HG02870 (cell line): ENCODE data around the gene FXYD3.
"Not testable (repeated sequence)": the region's sequence is repeated elsewhere in the genome, so short reads cannot be mapped to it uniquely, and the experiment has no call there.

Experiments
- ATAC-seq: cut with Tn5 transposase; IDR thresholded peaks from one replicate; pipeline ENCODE4 v1.9.1; 2021; ENCODE audit warnings: mild to moderate bottlenecking, moderate library complexity; ENCODE audit not compliant: unreplicated experiment

Gene FXYD3

GRCh38 chr19:35123573-35123972, 8.0 kb downstream of the FXYD3 start:
- ATAC-seq = no peak

DNA sequence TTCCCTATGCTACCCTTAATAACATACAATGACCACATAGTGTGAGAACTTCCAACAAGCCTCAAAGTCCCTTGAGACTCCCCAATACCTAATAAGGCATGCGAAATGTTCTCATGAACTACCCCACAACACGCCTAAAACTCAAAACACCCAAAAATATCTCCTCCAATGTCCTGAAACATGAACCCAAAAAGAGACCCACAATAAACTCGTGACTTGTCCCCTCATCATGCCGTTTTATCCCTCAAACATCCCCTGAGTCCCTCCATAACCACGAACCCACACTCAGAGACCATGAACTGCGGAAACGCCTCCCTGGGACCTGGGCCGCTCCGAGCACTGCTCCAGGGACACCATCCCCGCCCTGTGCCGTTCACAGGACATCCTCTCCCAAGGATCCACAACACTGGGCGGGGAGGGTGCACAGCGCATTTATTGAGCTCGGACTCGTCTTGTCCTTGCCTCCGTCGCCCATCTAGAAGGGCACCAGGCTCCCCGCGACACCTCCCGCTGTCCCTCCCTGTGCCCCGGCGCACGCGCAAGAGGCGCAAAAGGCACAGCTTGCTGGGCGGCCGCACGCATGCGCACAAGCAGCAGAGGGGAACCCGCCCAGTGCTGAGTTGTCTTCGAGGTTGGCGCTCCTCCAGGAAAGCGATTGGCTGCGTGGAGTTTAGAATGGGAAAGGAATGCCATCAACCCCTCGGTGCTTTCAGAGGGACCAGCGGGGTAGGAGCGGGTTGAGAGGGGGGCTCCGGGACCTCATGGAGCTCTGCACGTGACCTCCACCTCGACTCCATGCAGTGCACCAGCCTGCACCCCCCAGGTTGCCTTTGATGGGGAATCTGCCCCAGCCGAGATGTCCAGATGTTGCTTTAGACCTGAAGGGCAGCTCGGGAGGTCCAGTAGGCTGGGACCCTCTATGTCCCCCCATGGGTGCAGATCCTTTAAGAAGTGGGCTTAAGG, 8.8 kb downstream of the FXYD3 start:
- ATAC-seq = peak; percentile 83

- ATAC-seq = no peak
Measured at GRCh38 chr19:35125270-35125717, 9.7 kb downstream of the FXYD3 start.

- ATAC-seq = no peak
Measured at GRCh38 chr19:35125749-35126623, 10.4 kb downstream of the FXYD3 start.

GRCh38 chr19:35126624-35126959, 11.0 kb downstream of the FXYD3 start:
- ATAC-seq = no peak

GRCh38 chr19:35127871-35128270, 12.2 kb downstream of the FXYD3 start:
- no peak for ATAC-seq

DNA sequence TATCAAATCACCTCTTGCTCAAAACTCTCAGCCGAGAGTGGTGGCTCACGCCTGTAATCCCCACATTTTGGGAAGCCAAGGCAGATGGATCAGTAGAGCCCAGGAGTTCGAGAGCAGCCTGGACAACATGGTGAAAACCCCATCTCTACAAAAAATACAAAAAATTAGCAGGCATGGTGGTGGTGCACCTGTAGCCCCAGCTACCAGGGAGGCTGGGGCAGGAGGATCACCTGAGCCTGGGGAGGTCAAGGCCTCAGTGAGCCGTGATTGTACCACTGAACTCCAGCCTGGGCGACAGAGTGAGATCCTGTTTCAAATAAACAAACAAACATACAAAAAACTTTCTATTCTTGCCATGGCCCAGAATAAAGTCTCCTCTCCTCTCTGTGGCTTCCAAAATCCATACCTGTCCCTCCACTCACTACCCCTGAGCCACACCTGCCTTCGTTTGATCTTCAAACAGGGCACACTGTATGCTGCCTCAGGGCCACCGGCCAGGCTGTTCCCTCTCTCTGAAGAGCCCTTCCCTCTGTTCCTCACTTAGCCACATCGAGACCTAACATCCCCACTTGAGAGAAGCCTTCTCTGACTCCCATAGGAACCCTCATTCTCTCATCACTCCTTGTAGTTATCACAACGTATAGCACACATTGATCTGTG, 12.9 kb downstream of the FXYD3 start:
- ATAC-seq = no peak

DNA sequence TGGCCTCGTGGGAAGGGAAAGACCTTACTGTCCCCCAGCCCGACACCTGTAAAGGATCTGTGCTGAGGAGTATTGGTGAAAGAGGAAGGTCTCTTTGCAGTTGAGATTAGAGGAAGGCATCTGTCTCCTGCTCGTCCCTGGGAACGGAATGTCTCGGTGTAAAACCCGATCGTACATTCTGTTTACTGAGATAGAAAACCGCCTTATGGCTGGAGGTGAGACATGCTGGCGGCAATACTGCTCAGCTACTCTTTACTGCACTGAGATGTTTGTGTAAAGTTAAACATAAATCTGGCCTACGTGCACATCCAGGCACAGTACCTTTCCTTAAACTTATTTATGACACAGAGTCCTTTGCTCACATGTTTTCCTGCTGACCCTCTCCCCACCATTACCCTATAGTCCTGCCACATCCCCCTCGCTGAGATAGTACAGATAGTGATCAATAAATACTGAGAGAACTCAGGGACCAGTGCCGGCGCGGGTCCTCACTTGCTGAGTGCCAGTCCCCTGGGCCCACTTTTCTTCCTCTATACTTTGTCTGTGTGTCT, 14.2 kb downstream of the FXYD3 start:
- not testable (repeated sequence) for ATAC-seq

- no peak for ATAC-seq
Measured at GRCh38 chr19:35130761-35131720, 15.4 kb downstream of the FXYD3 start.

GRCh38 chr19:35132254-35132653, 16.6 kb downstream of the FXYD3 start:
- ATAC-seq = no peak

DNA sequence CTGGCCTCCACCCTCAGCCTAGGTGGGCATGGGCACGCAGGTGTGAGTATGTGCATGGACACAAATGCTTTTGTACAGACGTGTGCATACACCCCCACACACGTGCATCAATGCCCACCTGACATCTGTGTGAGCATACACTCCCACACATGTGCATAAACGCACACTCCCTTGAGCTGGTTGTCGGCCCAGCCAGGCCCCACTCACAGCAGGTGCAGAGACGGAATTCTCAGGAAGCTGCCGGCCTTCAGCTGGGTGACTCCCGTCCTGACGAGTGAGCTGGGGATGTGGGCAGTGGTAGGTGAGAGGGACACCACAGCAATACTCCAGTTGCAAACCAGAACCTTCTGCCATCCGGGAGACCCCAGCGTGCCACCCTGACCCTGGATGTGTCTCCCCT, 18.2 kb downstream of the FXYD3 start:
- no peak for ATAC-seq

DNA sequence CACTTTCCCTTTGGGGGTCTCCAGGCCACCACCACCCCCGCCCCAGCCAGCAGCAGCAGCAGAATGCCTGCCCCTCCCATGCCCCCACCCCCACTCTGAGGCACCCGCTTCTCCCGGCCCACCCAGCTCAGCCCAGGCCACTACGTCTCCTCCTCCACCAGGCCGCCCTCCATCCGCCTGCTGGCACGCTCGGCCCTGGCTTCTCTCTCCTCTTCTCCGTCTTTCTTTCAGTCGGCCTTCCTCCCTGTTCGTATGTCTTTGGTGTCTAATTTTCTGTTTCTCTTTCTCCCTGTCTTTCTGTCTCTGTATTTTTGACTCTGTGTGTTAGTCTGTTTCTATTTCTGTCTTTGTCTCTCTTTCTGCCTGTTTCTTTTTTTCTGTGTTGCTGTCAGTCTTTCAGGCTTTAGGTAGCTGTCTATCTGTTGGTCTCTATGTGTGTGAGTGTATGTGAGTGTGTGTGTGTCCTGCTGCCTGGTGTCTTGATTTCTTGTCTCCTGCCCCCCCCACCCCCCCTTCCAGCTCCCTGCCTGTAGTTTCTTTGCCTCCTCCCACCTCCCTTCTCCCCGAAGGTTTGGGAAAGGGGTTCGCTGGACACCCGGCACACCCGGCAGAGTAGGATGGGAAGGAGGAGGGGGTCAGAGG, 19.1 kb downstream of the FXYD3 start, which contains the start of gene LGI4:
Gene LGI4, minus strand, starts transcription at position 459 of the 642 bp plus-strand sequence. Its CDS starts 379 bp downstream, at position 80.
- no peak for ATAC-seq

DNA sequence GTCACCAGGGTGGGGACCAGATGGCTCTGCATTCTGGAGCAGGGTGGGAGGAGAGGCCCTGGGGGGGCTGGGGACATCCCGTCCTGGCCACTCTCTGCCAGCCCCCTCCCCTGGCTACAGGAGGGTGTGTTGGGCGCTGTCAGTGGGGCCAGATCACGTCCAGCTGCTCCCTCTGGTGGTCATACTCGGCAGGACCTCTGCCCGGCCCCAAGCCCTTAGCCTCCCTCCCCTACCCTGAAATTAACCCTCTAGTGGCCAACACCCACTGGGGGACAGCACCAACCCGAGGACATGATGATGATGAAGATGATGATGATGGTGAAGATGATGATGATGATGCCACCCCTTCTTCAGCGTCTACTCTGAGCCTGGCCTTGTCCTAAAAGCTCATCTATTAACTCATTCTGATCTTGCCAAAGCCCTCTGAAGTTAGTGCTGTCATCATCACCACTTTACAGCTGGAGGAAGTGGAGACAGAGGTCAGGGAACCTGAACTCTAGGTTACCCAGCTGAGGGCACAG, 19.8 kb downstream of the FXYD3 start:
- ATAC-seq = no peak

GRCh38 chr19:35136231-35136630, 20.6 kb downstream of the FXYD3 start:
- ATAC-seq = no peak

DNA sequence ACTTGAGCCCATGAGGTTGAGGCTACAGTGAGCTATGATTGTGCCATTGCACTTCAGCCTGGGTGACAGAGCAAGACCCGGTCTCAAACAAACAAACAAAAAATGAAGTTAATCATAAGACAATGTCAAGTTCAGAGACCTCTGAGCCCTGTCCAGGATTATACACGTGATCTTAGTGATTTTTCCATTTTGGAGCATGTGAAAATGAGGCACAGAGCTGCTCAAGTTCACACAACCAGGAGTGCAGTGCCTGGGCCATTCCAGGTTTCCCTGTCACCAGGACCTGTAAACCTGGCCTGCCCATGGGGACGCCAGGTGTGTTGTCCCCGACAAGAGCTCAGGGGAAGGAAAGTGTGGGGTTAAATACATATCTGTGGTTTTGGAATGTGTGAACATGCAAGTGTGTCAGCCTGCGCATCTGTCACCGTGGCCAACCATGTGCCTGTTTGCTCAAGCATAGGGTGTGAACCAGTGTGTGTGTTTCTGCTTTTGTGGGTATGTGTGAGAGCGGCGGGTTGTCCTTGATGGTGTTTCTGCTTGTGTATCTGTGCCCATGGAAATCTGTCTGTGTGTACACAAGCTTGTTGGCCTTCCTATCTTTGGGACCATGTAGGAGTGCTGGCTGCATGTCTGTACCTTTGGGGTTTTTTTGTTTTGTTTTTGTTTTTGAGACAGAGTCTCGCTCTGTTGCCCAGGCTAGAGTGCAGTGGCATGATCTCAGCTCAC, 21.5 kb downstream of the FXYD3 start:
- no peak for ATAC-seq

DNA sequence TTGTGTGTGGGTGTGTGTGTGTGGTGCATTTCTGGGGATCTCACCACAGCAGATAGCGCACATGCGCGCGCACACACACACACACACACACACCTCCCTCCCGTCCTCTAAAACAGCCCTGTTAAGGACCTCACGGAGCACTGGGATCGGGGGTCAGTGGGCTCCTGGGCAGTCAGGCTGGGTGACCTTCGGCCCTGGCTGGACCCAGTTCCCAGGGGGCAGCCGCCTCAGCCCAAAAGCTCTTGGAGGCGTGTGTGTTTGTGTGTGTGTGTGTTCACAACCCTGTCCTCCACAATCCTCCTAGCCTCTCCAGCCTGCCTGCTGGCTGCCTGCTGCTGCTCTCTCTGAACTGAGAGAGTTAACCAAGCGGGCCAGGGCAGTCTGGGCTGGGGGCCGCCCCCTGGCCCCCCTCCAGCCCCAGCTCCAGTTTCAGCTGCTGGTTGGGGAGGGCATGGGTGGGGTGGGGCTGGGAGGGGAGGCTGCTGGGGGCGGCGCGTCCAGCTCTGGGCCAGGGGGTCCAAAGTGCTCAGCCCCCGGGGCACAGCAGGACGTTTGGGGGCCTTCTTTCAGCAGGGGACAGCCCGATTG, 22.8 kb downstream of the FXYD3 start, which contains the start of gene FXYD1:
Gene FXYD1, plus strand, starts transcription at position 520 of the 588 bp plus-strand sequence. CDS start 1,256 bp downstream, outside the sequence.
- no peak for ATAC-seq

GRCh38 chr19:35140207-35140961, 24.8 kb downstream of the FXYD3 start:
- no peak for ATAC-seq
